Measurements from ENCODE around the gene OR11H6.

- TF ChIP-seq CTCF (IDR thresholded peaks at IDR 0.05 in 2 of 3, conservative IDR thresholded peaks at IDR 0.05 in 1 of 3; ENCODE audit: insufficient read depth in 2 of 3, low read depth in 1 of 3, low read length in 3 of 3) (no peak), YY1 (IDR thresholded peaks at IDR 0.05; ENCODE audit: borderline replicate concordance in 1 of 3, control insufficient read depth in 1 of 3, extremely low read depth in 1 of 3, insufficient read depth in 3 of 3, insufficient read length in 1 of 3, insufficient replicate concordance in 2 of 3, low read depth in 1 of 3, low read length in 2 of 3) (no peak), NFXL1 (CRISPR knock-in tag; IDR thresholded peaks at IDR 0.05) (no peak), SMC3 (conservative IDR thresholded peaks at IDR 0.05; ENCODE audit: insufficient read depth, low read depth, low read length) (no peak), KLF6 (CRISPR knock-in tag; IDR thresholded peaks at IDR 0.05; ENCODE audit: borderline replicate concordance) (no peak)
Observed at GRCh38 chr14:20197459-20197858, 26.1 kb upstream of the OR11H6 start.
